Parathyroid adenoma (tissue), 2 donors: Measurements from ENCODE around the gene NOC2L.
"Not testable (repeated sequence)": the region's sequence is repeated elsewhere in the genome, so short reads cannot be mapped to it uniquely, and the experiment has no call there.

ENCODE experiments used
- H2AFZ ChIP-seq: fragments of 300-600 bp; sonication (generic); one replicate; pipeline ENCODE4 v1.7.0; 2017; ENCODE audit warnings: antibody characterized with exemption, mild to moderate bottlenecking
- H3K27ac ChIP-seq: fragments of 300-600 bp; sonication (generic); one replicate; pipeline ENCODE4 v1.7.0; 2017
- H3K27me3 ChIP-seq: fragments of 300-600 bp; sonication (generic); one replicate; pipeline ENCODE4 v1.7.0; 2017; ENCODE audit warnings: low read length; ENCODE audit not compliant: control insufficient read depth, insufficient read depth
- H3K36me3 ChIP-seq: fragments of 300-600 bp; sonication (generic); one replicate; pipeline ENCODE4 v1.7.0; 2017; ENCODE audit warnings: low read length; ENCODE audit not compliant: control insufficient read depth, insufficient read depth
- H3K4me1 ChIP-seq: fragments of 300-600 bp; sonication (generic); one replicate; pipeline ENCODE4 v1.7.0; 2017; ENCODE audit warnings: control low read depth
- H3K4me2 ChIP-seq: fragments of 300-600 bp; sonication (generic); one replicate; pipeline ENCODE4 v1.7.0; 2017; ENCODE audit warnings: low read length
- H3K4me3 ChIP-seq: fragments of 300-600 bp; sonication (generic); one replicate; pipeline ENCODE4 v1.7.0; 2017; ENCODE audit warnings: low read depth, low read length
- H3K79me2 ChIP-seq: fragments of 300-600 bp; sonication (generic); one replicate; pipeline ENCODE4 v1.7.0; 2017; ENCODE audit warnings: control low read depth
- H3K9ac ChIP-seq: fragments of 300-600 bp; sonication (generic); one replicate; pipeline ENCODE4 v1.7.0; 2017; ENCODE audit warnings: mild to moderate bottlenecking
- H3K9me3 ChIP-seq: fragments of 300-600 bp; sonication (generic); one replicate; pipeline ENCODE4 v1.7.0; 2017; ENCODE audit warnings: low read length; ENCODE audit not compliant: control insufficient read depth
- TF ChIP-seq, protein P1 (sequence below): fragments of 300-600 bp; sonication (generic); IDR thresholded peaks from one replicate; pipeline ENCODE4 v1.7.0; 2017; ENCODE audit warnings: antibody characterized with exemption, mild to moderate bottlenecking
- donor health status: primary hyperparathyroidism.

The NOC2L gene

DNA sequence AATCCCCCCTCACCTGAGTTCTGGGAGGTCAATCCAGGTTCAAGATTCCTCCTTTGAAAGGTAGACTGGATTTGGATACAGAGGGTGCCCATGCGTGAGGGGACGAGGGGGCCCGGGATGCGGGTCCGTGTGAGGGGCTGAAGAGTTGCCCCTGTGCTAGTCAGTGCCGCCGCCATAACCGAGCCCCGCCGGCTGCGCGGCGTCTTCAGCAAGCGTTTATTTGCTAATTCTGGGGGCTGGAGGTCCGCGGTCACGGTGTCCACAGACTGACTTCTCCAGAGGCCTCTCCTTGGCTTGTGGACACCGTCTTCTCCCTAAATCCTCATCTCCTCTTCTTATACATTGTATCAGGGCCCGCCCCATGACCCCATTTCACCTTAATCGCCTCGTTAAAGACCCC lies 56.3 kb downstream of the NOC2L start:
- no peaks in the 10 kb centered on the region for H3K4me1 ChIP-seq
- no peaks in the 10 kb centered on the region for H3K36me3 ChIP-seq
- no peak overlapping the region for H2AFZ ChIP-seq
- H3K9me3 ChIP-seq = no peaks in the 10 kb centered on the region
- no peaks in the 10 kb centered on the region for H3K27me3 ChIP-seq
- no peaks in the 10 kb centered on the region for H3K79me2 ChIP-seq
- no peak overlapping the region for H3K9ac ChIP-seq
- TF ChIP-seq, protein P1, sequence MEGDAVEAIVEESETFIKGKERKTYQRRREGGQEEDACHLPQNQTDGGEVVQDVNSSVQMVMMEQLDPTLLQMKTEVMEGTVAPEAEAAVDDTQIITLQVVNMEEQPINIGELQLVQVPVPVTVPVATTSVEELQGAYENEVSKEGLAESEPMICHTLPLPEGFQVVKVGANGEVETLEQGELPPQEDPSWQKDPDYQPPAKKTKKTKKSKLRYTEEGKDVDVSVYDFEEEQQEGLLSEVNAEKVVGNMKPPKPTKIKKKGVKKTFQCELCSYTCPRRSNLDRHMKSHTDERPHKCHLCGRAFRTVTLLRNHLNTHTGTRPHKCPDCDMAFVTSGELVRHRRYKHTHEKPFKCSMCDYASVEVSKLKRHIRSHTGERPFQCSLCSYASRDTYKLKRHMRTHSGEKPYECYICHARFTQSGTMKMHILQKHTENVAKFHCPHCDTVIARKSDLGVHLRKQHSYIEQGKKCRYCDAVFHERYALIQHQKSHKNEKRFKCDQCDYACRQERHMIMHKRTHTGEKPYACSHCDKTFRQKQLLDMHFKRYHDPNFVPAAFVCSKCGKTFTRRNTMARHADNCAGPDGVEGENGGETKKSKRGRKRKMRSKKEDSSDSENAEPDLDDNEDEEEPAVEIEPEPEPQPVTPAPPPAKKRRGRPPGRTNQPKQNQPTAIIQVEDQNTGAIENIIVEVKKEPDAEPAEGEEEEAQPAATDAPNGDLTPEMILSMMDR = no peak
- H3K4me2 ChIP-seq = no peak overlapping the region
- no peak overlapping the region for H3K27ac ChIP-seq
- no peak overlapping the region for H3K4me3 ChIP-seq

DNA sequence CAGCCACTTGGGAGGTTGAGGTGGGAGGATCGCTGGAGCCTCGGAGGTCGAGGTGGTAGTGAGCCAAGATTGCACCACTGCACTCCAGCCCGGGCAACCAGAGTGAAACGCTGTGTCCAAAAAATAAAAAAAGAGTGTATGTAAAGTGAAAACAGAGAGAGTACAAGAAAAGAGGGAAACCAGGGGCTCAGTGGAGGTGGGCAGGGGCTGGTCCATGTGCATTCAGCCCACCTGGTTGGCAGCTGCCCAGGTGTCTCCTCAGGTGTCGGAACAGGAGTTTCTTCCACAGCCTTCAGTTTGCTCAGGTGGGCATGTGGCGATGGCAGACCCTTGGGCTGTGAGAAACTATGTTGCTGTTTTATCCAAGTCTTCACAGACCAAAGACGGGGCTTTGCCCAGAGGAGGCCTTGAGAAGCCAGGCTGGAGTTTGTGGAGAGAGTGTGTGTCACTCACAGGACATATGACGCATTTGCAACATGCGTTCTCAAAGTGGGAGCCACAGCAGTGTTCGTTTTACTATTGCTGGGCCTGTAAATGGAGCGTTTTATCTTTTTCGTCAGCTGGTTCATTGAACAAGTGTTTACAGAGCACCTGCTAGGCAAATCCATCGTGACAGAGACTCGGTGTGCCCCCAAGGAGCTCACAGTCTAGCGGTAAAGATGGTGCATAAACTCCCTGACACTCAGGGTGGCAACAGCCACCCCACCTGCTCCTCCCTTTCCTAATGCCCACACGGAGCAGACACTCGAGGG lies 57.8 kb downstream of the NOC2L start:
- H2AFZ ChIP-seq = no peak overlapping the region
- H3K79me2 ChIP-seq = no peaks in the 10 kb centered on the region
- TF ChIP-seq, protein P1 = no peak
- no peaks in the 10 kb centered on the region for H3K9me3 ChIP-seq
- H3K4me2 ChIP-seq = no peak overlapping the region
- no peak overlapping the region for H3K4me3 ChIP-seq
- no peak overlapping the region for H3K9ac ChIP-seq
- no peaks in the 10 kb centered on the region for H3K36me3 ChIP-seq
- H3K27me3 ChIP-seq = no peaks in the 10 kb centered on the region
- H3K27ac ChIP-seq = no peak overlapping the region
- no peaks in the 10 kb centered on the region for H3K4me1 ChIP-seq

DNA sequence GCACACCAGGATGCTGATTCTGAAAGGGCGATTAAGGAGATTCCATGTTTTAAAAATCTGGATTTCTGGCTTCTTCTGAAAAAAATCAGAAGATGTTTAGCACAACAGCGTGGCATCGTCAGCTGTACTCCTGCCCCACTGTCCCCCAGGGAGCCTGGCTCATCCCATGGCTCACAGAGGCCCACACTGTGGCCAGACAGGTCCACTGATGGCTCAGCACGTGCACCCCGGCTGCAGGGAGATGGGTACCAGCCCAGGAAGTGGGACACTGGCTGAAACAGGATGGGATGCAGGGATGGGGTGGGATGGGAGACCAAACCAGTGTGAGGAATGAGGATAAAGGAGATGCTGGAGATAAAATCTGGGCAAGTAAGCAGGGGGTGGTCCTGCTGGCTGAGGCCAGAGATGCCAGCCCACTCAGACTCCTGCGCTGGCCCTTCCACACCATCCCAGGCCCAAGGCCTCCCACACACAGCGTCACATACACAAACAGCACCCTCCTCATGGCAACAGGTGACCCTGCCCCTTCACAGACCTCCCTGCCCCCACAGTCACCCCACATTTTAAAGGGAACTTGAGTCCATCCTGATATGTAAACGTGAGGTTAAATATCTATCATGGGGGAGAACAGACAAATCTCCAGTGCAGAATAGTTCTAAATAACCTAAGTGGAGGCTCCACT lies 59.3 kb downstream of the NOC2L start:
- H3K79me2 ChIP-seq = no peaks in the 10 kb centered on the region
- H3K4me1 ChIP-seq = no peaks in the 10 kb centered on the region
- H3K27me3 ChIP-seq = no peaks in the 10 kb centered on the region
- no peak overlapping the region for H3K4me2 ChIP-seq
- no peak overlapping the region for H3K27ac ChIP-seq
- TF ChIP-seq, protein P1 = no peak
- H2AFZ ChIP-seq = no peak overlapping the region
- H3K36me3 ChIP-seq = no peaks in the 10 kb centered on the region
- H3K9me3 ChIP-seq = no peaks in the 10 kb centered on the region
- H3K9ac ChIP-seq = no peak overlapping the region
- H3K4me3 ChIP-seq = no peak overlapping the region

DNA sequence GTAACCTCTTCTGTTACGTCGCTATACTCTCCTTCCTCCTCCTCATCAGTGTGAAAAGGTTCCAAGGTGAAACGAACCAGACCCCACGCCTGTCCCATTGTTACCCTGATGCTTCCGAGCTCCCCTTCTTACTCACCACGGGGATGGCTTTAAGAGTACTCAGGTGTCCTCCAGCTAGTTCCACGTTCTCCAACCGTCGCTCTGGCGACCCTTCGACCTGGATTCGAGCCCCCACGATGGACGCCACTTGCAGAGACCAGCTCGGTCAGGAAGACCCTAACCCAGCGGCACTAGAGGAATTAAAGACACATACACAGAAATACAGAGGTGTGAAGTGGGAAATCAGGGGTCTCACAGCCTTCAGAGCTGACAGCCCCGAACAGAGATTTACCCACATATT lies 61.1 kb downstream of the NOC2L start:
- not testable (repeated sequence) for H3K27me3 ChIP-seq, H3K9me3 ChIP-seq, H3K4me3 ChIP-seq, H3K4me1 ChIP-seq, H3K4me2 ChIP-seq, H2AFZ ChIP-seq, H3K79me2 ChIP-seq, H3K27ac ChIP-seq, H3K36me3 ChIP-seq, H3K9ac ChIP-seq

DNA sequence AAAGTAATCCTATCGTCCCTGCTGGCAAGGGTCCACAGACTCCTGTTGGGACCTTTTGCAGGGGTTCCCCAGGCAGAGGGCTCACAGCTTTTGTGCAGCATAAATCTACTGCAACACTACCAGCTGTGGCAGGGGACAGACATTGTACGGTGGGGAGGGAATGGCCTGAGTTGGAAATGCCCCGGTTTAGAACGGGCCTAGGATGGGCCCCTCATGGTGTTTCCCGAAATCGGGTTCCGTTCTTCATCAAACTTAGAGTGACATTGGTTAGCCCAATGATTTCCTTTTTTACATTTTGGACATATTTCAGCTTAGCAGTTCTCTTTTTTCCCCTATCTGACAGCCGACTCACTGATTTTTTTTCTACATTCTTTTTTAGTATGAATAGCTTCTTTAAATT lies 61.8 kb downstream of the NOC2L start:
- TF ChIP-seq, protein P1 = no peak
- no peak overlapping the region for H3K9ac ChIP-seq
- H3K27me3 ChIP-seq = no peaks in the 10 kb centered on the region
- H3K4me3 ChIP-seq = no peak overlapping the region
- no peaks in the 10 kb centered on the region for H3K36me3 ChIP-seq
- no peak overlapping the region for H2AFZ ChIP-seq
- no peak overlapping the region for H3K4me2 ChIP-seq
- no peaks in the 10 kb centered on the region for H3K4me1 ChIP-seq
- H3K9me3 ChIP-seq = no peaks in the 10 kb centered on the region
- no peak overlapping the region for H3K27ac ChIP-seq
- no peaks in the 10 kb centered on the region for H3K79me2 ChIP-seq
